GM12873 (cell line): Measurements from ENCODE around the gene GABRG3.

Experiments used
- TF ChIP-seq, protein P1 (sequence below): IDR thresholded peaks from 2 replicates; pipeline ENCODE4 v1.5.1; 2012; ENCODE audit warnings: low read depth, mild to moderate bottlenecking, moderate library complexity, low read length, control low read depth; ENCODE audit not compliant: insufficient read depth; ENCODE audit errors: missing control alignments

The GABRG3 gene

DNA sequence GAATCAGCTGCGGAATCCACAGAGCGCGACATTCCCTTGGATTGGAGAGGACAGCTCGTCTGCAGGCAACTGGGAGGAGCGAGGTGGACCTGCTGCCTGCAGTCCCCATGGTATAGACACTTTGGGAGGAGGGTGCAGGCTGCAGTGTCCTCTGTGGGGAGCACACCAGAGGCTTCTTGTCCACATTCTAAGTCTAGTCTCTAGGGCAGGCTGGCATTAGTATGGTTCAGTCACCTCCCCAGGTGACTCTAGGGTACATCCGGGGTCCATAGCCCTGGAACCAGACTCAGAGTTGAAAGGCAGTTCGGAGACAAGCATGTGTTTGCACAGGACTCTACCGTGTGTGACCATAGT lies 118.2 kb downstream of the GABRG3 start:
- TF ChIP-seq, protein P1, sequence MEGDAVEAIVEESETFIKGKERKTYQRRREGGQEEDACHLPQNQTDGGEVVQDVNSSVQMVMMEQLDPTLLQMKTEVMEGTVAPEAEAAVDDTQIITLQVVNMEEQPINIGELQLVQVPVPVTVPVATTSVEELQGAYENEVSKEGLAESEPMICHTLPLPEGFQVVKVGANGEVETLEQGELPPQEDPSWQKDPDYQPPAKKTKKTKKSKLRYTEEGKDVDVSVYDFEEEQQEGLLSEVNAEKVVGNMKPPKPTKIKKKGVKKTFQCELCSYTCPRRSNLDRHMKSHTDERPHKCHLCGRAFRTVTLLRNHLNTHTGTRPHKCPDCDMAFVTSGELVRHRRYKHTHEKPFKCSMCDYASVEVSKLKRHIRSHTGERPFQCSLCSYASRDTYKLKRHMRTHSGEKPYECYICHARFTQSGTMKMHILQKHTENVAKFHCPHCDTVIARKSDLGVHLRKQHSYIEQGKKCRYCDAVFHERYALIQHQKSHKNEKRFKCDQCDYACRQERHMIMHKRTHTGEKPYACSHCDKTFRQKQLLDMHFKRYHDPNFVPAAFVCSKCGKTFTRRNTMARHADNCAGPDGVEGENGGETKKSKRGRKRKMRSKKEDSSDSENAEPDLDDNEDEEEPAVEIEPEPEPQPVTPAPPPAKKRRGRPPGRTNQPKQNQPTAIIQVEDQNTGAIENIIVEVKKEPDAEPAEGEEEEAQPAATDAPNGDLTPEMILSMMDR, result no peak

DNA sequence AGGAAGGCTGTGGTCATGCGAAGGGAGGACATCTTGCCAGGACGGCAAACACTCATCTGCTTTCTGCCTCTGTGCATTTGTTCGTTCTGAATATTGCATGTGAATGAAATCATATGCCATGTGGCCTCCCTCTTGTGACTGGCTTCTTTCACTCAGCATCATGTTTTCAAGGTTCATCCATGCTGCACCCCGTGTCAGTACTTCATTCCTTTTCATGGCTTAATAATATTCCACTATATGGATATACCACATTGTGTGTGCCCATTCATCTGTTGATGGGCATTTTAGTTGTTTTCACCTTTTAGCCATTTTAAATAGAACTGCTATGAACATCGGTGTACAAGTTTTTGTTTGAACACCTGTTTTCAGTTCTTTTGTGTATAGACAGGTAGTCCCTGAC lies 118.7 kb downstream of the GABRG3 start:
- TF ChIP-seq, protein P1, result no peak

DNA sequence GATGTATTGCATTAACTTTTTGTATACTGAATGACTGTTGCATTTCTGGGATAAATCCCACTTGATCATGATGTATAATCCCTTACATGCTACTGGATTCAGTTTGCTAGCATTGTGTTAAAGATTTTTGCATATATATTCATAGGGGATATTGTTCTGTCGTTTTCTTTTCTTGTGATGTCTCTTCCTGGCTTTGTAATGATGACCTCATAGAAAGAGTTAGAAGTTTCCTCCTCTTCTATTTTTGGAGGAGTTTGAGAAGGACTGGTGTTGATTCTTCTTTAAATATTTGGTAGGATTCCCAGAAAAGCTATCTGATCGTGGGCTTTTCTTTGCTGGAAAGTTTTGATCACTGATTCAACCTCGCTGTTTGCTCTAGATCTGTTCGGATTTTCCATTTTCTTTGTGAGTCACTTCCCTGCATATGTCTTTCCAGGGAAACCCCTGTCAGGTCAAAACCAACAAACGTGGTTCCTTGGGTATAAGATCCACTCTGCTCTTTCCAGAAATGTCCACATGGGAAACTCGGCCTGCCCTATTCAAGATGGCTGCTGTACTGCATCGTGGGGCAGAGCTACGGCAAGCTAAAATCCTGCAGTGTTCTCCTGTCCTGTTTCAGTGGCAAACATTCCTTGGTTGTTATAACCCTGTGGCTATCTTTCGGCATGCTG lies 120.4 kb downstream of the GABRG3 start:
- TF ChIP-seq, protein P1, result no peak

DNA sequence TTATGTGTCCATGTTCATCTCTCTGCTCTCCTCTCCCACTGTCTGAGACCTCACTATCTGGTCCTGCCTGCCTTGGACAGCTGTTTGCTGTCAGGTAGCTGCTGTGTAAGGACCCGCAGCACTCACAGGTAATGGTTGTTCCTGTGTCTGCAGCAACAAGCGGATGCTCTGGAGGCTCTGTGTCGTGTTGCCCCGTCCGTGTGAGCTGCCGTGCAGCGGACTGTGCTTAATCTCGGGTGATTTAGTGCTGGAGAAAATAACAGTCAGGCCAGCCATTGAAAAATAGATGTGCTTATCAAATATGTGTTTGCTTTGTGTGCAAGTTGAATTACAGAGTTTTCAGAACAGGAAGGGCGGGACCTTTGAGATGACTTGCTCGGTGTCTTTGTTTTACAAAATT lies 121.4 kb downstream of the GABRG3 start:
- TF ChIP-seq, protein P1, result no peak

DNA sequence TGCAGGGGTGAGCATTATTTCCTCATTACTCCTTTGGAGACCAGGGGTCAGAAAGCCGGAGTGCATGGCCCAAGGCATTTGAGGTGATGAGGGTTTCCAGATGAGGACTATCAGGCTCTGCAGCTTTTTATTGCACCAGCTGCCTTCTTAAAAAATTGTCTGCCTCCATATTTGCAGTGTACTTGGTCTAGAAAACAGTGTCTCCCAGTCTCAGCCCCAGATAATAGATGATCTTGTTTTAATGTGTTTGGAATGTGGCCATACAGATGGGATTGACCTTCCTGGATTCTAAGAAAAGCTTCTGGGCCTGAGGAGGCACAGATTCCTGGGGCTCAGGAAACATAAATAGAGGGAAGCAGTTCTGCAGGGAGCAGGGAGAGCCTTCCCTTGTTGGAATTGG lies 123.3 kb downstream of the GABRG3 start:
- TF ChIP-seq, protein P1, result no peak

DNA sequence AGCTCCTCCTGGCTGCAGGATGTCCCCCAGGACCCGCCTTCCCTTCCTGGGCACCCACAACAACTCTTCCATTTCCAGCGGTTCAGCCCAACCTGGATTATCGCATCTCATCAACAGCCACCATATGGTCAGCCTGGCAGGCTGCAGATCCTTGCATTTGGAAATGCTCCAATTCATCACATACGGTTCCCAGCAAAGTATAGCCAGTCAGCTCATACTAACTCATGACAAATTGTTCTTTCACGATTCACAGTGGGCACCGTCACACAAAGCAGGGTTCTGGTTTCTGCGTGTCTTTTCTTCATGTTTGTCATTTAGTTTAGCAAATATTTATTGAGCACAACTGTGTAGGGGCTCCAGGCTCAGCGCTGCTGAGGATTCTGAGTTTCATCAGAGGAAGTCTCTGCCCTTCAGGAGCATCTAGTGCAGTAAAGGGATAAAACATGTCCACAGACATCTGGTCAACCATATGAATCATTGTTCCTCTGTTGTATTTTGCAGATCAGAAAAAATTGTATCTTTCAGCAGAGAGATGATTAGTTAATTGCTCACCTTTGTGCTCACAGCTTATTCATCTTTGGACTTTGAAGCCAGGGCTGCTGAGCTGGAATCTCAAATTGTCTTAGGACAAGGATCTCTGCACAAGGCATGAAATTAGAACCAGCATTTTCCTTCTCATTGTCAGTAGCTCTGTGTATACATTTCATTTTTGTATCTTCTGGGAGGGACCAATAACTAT lies 125.1 kb downstream of the GABRG3 start:
- TF ChIP-seq, protein P1, result no peak

DNA sequence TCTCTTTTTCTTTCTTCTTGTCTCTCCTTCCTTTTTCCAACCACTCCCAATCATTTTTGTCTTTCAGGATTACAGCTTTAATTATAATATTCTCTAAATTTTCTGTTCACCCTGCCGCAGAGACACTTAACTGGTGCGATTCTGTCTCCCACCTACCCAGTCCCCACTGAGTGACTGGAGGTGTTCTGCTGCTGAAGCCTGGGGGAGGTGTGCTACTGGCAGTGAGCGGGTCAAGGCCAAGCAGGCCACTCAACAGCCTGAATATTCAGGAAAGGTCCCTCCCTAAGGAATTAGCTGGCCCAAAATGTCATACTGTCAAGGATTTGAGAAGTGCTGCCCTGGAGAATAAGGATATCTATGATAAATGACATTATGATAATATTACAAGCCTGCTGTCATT lies 126.5 kb downstream of the GABRG3 start:
- TF ChIP-seq, protein P1, result no peak
